HG02981 (cell line): Measurements from ENCODE around the gene SUOX.
"Not testable (repeated sequence)": the region's sequence is repeated elsewhere in the genome, so short reads cannot be mapped to it uniquely, and the experiment has no call there.

Experiments used
- ATAC-seq: cut with Tn5 transposase; IDR thresholded peaks from one replicate; pipeline ENCODE4 v1.9.1; 2021; ENCODE audit warnings: mild to moderate bottlenecking, moderate library complexity; ENCODE audit not compliant: unreplicated experiment

SUOX gene

GRCh38 chr12:55982319-55982936 is 14.6 kb upstream of the SUOX start:
- ATAC-seq, result peak; percentile 96

GRCh38 chr12:55983232-55983842 is 13.7 kb upstream of the SUOX start:
- no peak for ATAC-seq

- ATAC-seq, result no peak
These were observed 12.2 kb upstream of the SUOX start for GRCh38 chr12:55984861-55985260.

DNA sequence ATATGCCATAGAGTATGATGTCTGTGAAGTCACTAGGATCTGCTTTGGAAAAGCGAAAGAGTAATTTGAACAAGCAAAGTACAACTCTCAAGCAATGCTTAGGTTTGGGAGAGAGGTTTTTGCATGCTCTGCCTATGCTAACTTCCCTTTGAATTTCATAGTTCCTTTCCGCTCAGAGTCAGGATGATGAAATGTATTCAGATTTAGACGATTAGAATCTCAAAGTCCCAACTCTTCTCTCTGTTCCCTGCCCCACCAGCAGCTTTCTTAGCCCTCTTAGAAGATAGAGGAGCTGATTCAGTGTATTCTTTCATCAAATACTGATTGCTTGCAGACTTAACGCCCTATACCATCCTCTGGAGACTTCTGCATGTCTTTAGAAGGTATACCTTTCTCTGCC is 11.7 kb upstream of the SUOX start:
- no peak for ATAC-seq

DNA sequence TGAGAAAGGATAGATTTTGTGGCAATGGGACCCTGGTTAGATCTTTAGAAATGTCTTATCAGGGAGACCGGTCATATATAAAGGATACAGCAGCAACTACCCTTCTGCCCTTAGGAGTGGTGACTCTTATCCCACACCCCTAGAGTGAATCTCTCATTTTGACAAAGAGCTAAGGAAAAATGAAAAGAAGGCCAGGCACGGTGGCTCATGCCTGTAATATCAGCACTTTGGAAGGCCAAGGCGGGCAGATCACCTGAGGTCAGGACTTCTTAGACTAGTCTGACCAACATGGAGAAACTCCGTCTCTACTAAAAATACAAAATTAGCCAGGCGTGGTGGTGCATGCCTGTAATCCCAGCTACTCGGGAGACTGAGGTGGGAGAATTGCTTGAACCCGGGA is 11.1 kb upstream of the SUOX start:
- not testable (repeated sequence) for ATAC-seq

DNA sequence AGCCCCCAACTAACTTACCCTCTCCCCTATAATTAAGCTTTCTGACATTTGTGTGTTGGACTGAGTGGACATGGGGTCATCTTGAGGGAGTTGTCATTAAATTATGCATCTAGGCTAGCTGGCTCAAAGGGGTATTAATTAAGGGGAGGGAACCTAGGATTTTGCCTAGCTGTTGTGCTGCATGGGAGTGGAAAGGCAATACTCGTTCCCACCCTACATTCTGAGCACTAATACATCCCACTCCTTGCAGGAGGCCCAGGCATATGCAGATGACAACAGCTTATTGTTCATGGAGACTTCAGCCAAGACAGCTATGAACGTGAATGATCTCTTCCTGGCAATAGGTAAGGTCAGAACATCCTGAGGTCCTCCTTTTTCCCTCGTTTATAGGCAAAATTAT is 6.0 kb upstream of the SUOX start:
- no peak for ATAC-seq

DNA sequence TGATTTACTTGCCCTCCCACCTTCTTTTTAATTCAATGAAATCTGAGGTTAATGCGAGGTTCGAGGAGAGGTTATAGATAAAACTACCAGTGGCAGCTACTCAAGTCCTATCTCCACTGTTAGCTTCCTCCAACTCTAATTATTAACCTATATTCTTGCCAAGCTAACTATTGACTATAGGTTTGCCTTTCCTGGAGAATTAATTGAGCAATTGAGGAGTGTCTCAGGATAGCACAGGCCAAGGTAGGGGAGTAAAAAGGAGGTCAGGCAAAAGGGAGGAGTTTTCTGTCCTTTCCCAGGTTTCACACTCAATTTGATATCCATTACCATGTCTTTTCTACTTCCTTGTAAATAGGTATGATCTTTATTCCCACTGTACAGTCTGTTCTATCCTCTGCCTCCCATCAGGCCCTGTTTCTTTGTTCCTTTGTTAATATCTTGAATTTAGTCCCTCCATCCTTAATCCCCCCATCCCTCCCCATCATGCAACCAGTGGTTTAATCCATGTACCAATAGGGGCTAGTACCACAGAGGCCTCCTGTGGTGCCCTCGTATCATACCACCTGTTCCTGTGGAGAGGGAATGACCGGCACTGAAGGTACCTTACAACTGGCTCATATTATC is 3.7 kb upstream of the SUOX start:
- ATAC-seq, result no peak

- no peak for ATAC-seq
These were observed 1.7 kb upstream of the SUOX start for GRCh38 chr12:55995366-55995765.

- no peak for ATAC-seq
These were observed 818 bp upstream of the SUOX start for GRCh38 chr12:55996201-55996714.

GRCh38 chr12:55997535-55997859 is 421 bp downstream of the SUOX start:
- ATAC-seq, result no peak

- not testable (repeated sequence) for ATAC-seq
These were observed 2.4 kb downstream of the SUOX start for GRCh38 chr12:55999522-55999921.

DNA sequence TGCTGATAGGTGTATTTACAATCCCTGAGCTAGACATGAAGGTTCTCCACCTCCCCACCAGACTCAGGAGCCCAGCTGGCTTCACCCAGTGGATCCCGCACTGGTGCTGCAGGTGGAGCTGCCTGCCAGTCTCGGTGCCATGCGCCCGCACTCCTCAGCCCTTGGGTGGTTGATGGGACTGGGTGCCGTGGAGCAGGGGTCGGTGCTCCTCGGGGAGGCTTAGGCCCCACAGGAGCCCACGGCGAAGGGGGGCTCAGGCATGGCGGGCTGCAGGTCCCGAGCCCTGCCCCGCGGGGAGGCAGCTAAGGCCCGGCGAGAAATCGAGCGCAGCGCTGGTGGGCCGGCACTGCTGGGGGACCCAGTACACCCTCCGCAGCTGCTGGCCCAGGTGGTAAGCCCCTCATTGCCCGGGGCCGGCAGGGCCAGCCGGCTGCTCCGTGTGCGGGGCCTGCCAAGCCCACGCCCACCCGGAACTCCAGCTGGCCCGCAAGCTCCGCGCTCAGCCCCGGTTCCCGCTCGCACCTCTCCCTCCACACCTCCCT is 3.0 kb downstream of the SUOX start:
- ATAC-seq, result not testable (repeated sequence)

DNA sequence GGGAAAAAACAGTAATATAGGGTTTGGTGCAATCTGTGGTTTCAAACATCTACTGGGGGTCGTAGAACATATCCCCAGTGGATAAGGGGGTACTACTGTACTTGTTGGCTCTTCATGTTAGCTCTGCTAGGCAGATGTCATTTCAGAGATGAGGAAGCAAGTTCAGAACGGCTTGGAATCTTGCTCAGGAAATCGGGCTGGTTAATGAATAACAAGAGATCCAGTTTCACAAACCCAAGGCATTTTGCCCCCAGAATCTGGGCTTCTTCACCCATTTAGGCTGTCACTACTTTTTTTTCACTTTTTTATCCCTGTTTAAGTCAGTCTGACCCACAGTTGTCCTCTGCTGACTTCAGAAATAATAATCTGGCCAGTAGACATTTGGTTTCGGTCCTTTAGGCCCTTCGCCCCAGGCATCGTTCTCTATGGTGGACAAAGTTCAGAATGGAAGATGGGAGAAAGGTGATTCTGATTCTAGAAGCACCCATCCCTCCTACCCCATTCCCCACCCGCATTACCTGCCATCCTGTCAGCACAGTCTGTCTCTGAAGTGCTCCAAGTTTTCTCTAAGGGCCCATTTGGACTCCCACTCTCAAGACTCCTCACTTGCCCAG is 4.5 kb downstream of the SUOX start:
- no peak for ATAC-seq

DNA sequence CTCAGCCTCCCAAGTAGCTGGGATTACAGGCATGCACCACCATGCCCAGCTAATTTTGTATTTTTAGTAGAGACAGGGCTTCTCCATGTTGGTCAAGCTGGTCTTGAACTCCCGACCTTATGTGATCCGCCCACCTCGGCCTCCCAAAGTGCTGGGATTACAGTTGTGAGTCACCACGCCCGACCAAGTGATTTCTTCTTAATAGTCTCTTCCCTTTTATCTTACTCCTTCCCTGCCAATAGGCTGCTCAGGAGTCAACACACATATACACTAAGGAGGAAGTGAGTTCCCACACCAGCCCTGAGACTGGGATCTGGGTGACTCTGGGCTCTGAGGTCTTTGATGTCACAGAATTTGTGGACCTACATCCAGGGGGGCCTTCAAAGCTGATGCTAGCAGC is 6.3 kb downstream of the SUOX start:
- not testable (repeated sequence) for ATAC-seq

DNA sequence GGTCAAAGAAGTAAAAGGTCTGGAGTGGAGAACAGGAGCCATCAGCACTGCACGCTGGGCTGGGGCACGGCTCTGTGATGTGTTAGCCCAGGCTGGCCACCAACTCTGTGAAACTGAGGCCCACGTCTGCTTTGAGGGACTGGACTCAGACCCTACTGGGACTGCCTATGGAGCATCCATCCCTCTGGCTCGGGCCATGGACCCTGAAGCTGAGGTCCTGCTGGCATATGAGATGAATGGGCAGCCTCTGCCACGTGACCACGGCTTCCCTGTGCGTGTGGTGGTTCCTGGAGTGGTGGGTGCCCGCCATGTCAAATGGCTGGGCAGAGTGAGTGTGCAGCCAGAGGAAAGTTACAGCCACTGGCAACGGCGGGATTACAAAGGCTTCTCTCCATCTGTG is 7.1 kb downstream of the SUOX start:
- no peak for ATAC-seq

DNA sequence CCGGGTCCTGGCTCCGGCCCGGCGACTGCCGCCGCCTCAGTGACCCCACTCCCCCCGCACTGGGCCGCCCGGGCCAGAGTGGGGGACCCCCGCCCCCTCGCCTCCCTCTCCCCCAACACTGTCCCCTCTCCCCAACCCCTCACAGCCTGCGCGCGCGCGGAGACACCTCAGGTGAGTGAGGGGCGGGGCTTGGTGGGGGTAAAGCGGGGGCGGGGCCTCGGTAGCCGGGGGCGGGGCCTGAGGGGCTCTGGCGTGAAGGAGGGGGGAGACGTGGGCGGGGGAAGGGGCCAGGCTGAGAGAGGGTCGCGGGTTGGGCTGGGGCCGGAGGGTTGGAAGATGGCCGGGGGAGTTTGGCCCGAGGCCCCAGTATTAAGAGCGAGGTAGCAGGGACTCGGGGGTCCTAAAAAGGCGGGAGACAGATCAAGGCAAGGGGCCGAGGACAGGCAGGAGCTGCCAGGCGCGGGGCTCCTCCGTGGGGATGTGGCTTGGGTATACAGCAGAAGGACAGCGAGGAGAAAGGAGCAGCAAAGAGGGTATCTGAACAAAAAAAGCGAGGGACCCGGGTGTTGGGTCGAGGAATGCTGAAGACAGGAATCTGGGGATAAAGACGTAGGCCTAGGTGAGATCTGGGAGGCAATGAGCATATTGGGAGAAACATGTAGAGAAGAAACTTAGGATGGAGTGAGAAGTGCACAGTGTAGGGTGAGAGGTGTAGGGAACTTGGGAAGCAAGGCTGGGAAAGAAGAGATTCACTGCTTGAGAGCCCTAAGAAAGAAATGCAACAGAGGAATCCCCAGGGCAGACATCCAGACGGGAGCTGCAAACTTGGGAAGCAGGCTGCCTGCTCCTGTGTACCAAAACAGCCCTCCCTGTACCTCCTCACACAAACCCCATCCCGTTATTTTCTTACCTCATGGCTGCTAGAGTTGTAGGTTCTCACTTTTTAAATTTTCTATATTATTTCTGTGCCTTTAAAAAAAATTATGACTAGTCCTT is 10.8 kb downstream of the SUOX start:
- peak; percentile 31 for ATAC-seq

DNA sequence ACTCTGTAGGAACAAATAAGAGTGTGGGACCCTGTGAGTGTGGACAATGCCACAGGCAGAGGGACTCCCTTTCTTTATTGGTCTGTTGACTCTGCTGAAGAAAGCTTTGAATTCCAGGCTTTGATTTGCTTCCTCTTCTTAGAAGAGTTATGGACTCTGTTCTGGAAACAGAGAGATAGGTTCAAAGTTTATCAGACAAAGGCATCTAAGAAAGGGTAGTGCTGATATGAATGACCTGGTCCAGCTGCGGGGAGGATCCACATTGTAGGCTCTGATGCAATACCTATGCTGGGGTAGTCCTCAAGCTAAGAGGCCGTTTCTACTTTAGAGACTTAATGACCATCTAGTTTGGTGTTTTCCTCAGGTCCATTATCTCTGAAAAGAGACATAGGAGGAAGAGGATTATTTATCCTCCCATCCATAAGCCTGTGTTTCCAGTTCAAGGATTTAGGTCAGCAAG is 13.1 kb downstream of the SUOX start:
- no peak for ATAC-seq

DNA sequence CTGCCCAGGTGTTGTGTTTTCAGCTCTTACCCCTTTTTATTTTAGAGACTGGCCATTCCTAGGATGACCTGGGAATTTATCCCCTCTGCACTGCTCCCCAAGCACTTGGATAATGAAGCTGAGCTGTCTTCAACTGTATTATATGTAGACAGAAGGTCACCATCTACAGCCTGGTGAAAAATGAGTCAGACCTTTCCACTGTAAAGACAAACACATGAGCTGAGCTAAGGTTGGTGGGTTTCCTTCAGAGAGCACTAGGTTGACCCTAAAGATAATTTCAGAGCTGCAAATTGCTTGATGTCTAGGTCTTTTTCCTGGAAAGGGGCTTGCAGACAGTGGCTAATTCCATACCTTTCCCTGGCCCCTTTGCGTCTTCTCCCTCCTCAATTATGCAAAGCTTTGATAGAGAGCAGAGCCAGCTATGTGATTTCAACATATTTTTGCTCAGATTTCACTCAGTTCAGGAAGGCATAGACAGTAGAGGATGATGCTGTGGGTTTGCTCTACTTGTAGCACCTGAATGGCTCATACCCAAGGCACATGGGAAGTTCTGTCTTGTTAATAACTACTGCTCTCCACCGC is 14.5 kb downstream of the SUOX start:
- ATAC-seq, result no peak

GRCh38 chr12:56013482-56013881 is 16.4 kb downstream of the SUOX start:
- no peak for ATAC-seq

- no peak for ATAC-seq
These were observed 17.1 kb downstream of the SUOX start for GRCh38 chr12:56014205-56014604.
